Measurements from ENCODE around the gene SPDYE2. TPM values are rescaled to one million over a fixed set of nuclear protein-coding genes. Genes with fewer than 3 reads are reported as not detected.

The SPDYE2 gene, protein sequence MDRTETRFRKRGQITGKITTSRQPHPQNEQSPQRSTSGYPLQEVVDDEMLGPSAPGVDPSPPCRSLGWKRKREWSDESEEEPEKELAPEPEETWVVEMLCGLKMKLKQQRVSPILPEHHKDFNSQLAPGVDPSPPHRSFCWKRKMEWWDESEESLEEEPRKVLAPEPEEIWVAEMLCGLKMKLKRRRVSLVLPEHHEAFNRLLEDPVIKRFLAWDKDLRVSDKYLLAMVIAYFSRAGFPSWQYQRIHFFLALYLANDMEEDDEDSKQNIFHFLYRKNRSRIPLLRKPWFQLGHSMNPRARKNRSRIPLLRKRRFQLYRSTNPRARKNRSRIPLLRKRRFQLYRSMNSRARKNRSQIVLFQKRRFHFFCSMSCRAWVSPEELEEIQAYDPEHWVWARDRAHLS
- total RNA-seq = not detected in 2 replicates

DNA sequence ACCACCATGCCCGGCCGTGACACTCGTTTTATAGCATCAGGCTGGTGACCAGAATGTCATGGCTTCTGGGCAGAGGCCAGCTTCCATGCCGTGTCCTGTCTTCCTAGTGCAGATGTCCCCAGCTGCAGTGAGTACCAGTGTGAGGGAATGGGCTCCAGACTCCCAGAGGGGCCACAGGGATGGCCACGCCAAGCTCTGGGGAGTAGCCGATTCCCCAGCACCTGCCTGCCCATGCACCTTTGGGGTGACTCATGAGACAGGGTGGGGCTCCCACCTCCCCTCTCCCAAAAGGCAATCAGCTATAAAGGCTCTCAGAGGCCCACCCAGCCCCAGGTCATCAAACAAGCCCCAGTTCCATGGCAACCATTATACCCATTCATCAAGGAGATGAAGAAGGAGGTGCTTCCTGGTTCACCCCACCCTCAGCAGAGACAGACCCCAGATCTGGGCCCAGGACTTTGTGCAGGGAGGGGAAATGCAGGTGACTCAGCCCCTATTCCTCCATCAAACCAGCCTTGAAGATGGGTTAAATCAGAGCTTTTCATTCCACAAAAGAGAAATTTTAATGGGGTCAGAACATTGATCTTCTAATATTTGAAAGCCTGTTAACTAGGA, at the start of gene SPDYE2:
Gene SPDYE2, plus strand, starts transcription at position 419 of the 615 bp plus-strand sequence. CDS start 2,030 bp downstream, outside the sequence.

DNA sequence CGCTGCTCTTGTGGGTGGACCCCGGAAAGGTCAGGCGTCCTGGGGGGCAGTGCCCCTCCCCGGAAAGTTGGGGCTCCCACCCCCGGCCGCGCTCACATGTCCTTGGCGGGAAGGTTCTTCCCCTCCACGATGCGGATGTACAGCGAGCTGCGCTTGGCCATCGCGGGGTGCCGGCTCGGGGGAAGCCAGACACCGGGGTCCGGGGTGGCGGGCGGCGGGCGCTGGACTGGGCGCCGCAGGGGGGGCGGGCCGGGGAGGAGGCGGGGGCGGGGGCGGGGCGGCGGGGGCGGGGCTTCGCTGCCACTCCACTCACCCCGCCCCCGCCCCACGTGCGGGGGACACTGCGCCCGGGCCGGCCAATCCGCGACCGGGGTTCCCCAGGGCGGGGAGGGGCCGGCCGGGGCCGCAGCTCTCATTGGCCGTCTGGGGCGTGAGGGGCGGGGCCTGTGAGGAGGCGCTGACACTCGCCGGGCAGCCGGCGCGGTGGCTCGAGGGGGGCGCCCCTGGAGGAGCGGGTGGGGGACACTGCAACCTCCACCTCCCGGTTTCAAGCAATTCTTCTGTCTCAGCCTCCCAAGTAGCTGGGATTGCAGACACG, 33.4 kb upstream of the SPDYE2 start, which contains the start of gene RASA4B:
Gene RASA4B, minus strand, starts transcription at position 228 of the 598 bp plus-strand sequence. Its CDS starts 67 bp downstream, at position 161.

DNA sequence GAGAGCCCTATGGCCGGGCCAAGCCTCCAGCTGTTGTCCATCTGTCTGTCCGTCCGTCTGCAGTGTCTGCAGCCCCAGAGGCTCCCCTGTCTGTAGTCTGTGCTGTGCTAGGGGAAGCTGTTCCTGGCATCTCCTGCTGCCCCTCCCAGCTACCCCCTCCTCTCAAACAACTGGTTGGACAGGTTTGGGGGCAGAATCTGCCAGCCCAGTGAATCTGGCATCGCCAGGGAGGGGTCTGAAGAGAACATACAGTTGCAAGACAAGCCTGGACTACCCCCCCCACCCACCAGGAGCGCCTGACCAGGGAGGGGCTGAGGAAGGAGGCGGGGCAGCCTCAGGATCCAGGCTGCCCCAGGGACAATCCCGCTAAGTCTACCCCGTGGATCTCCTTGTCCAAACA, 7.4 kb upstream of the SPDYE2 start, which contains the start of gene UPK3BL2:
Gene UPK3BL2, minus strand, starts transcription at position 101 of the 400 bp plus-strand sequence. Its CDS starts 60 bp downstream, at position 41.

DNA sequence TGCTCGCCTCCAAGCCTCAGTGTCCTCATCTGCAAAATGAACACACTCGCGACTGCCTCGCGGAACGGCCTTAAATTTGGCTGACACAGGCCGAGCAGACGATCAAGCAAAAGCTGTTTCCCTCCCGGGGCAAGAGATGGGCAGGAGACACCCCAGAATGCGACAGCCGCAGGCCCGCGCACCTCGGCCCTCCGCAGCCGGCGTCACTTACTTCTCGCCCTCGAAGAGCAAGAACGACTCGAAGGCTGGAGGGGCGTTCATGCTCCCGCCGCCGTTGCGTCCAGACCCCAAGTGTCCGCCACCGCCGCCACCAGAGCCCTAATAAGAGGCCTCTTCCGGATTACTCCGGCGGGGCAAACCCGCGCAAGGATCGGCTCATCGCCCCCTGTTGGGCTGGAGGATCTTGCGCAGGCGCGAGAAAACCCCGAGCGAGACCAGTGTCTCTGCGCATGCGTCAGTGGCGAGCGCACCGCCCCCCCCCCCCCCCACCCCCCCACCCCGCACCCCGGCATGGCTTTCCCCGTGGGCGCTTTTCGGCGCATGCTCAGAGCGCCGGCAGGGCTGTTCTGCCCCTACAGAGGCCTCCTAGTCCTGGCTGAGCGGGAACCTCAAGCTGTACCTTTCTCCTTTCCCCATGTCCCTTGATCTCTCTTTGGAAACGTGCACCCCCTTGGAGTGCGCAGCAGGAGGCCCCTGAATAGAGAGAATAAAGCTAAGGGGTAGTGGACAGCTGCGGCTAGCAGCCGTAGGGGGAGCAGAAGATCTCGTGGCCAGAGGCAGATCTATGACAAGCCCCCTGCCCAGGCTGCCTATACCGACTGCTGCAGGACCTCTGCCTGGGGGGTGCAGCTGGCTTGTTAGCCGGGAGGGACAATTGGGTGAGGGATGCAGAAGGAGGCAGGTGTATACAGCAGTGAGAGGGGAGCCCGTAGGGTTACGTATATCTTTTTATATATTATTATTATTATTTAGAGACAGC, 21.5 kb downstream of the SPDYE2 start, which contains the start of gene POLR2J3:
Gene POLR2J3, minus strand, starts transcription at position 323 of the 979 bp plus-strand sequence. Its CDS starts 62 bp downstream, at position 261.

Other genes starting within 250 kb of the SPDYE2 start
- not detected in 2 replicates for gene SPDYE6, start 194.8 kb upstream of the SPDYE2 start, total RNA-seq
- gene PRKRIP1, start 154.9 kb upstream of the SPDYE2 start, total RNA-seq = 14.4 and 16.0 TPM in 2 replicates
- gene ORAI2, start 117.7 kb upstream of the SPDYE2 start, total RNA-seq = 7.5 and 13.2 TPM in 2 replicates
- 6.5 and 8.0 TPM in 2 replicates for gene ALKBH4, start 86.4 kb upstream of the SPDYE2 start, total RNA-seq
- 22.5 and 27.0 TPM in 2 replicates for gene LRWD1, start 86.2 kb upstream of the SPDYE2 start, total RNA-seq
- 26.8 and 37.6 TPM in 2 replicates for gene POLR2J, start 72.3 kb upstream of the SPDYE2 start, total RNA-seq
- gene RASA4B, start 33.4 kb upstream of the SPDYE2 start, total RNA-seq = 0.85 and 1.0 TPM in 2 replicates
- gene UPK3BL2, start 7.5 kb upstream of the SPDYE2 start, total RNA-seq = 2.4 and 72.2 TPM in 2 replicates
- 10.3 and 10.9 TPM in 2 replicates for gene POLR2J3, start 21.4 kb downstream of the SPDYE2 start, total RNA-seq
- 1.7 and 2.9 TPM in 2 replicates for gene RASA4, start 65.5 kb downstream of the SPDYE2 start, total RNA-seq
- gene UPK3BL1, start 91.6 kb downstream of the SPDYE2 start, total RNA-seq = 40.0 and 90.6 TPM in 2 replicates
- gene SPDYE2B, start 99.1 kb downstream of the SPDYE2 start, total RNA-seq = not detected in 2 replicates
- gene POLR2J2, start 120.4 kb downstream of the SPDYE2 start, total RNA-seq = 1.2 and 1.4 TPM in 2 replicates
- 7.2 and 13.0 TPM in 2 replicates for gene FAM185A, start 197.8 kb downstream of the SPDYE2 start, total RNA-seq

Data from nasal cavity respiratory epithelium epithelial cell of viscerocranial mucosa (primary cell).